Measurements from ENCODE around the gene PDK1.
A peak's percentile ranks its signal among the peaks of the same experiment; 100 is the strongest.
"Not testable (repeated sequence)": the region's sequence is repeated elsewhere in the genome, so short reads cannot be mapped to it uniquely, and the experiment has no call there.

The PDK1 gene

GRCh38 chr2:172552547-172553291 lies 3.2 kb upstream of the PDK1 start:
- DNase-seq (ENCODE audit: low read depth): no peak

DNA sequence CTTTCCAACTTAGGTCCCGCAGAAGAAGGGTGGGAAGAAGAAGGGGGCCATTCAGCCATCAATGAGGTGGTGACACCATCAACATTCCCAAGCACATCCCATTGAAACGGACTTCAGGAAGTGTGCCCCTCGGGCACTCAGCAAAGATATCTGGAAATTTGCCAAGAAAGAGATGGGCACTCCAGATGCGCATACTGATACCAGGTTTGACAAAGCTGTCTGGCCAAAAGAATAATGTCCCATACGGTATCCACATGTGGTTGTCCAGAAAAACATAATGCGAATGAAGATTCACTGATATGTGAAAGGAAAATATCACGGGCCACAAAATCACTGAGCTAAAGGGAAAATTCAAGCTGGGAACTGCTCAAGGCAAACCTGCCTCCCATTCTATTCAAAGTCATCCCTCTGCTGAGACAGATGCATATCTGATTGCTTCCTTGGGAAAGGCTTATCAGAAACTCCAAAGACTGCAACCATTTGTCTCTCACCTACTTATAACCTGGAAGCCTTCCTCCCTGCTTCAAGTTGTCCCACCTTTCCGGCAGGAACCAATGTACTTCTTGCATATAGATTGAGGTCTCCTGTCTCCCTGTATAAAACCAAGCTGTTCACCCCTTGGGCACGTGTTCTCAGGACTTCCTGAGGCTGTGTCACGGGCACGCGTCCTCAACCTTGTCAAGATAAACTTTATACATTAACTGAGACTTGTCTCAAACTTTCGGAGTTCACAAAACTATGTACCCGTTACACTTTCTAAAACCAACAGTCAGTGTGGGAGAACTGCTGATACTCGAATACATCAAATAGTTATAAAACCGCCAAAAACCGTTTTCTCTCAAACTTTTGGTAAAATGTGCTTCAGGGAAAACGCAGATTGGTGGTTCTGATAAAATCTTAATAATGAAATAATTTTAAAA lies 1.3 kb upstream of the PDK1 start:
- DNase-seq (ENCODE audit: low read depth): no peak

- DNase-seq (ENCODE audit: low read depth): no peak
These were observed 693 bp upstream of the PDK1 start for GRCh38 chr2:172555272-172555521.

DNA sequence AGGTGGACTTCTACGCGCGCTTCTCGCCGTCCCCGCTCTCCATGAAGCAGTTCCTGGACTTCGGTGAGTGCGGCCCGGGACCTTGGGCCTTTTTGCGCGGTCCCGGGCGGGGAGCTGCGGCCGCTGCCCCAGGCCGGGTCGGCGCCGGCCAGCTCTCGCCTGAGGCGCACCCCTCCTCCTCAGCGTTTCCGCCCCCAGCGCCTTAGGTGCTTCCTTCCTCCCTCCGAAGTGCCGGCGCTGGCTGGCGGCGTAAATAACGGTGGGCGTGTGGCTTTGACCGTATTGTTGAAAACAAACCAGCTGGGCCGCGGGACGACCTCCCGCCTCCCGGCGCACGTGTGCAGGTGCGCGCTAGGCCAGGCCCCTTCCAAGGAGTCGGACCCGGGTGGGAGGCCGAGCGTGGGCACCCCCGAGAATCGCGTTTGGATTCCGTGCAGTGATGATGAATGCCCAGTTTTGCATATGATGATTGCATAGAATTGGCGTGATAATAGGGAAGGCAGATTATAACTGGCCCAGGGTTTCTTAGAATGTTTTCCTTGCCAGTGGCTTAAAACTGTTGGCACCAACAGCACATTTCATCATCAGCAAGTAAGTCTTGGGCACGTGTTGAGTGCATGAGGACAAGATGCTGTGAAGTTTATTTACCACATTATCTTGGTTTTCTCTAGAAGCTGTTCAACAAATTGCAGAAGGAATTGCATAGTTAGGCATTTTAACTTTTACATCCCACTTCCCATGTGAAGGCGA lies 569 bp downstream of the PDK1 start:
- DNase-seq (ENCODE audit: low read depth): peak; percentile 38

DNA sequence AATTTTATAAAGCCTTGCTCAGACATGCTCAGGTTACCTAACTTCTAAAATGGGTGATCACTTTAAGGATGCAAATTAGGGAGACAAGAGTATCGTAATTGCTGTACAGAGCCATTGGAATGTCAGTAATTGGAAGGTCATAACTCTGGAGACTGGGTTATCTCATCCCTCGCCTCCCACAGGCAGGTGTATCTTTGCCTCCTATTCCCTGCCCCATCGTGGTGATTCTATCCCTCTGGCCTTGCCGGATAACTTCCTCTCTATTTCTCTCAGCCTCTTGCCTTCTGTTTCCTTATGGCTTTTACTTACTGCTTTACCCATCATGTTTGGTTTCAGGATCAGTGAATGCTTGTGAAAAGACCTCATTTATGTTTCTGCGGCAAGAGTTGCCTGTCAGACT lies 2.5 kb downstream of the PDK1 start:
- DNase-seq (ENCODE audit: low read depth): no peak

- DNase-seq (ENCODE audit: low read depth): no peak
These were observed 4.8 kb downstream of the PDK1 start for GRCh38 chr2:172560721-172561120.

GRCh38 chr2:172561270-172561669 lies 5.4 kb downstream of the PDK1 start:
- DNase-seq (ENCODE audit: low read depth): no peak

DNA sequence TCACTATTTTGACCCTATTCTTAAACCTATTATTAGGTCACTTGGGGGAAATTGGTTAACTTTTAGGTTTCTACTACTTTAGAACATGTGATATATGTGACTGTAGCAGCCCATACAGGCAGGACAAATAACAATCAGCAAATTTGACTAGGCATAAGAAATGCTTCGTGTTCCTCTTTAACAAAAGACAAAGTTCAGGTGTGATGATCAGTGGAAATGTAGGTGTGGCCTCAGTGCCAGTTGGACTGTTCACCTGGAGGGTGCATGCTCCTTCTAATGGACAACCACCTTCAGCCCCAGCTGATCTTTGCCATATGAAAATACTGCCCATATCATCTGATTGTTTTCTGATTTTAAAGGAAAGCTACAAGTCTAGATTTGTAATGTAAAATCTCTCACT lies 6.4 kb downstream of the PDK1 start:
- no peak for DNase-seq (ENCODE audit: low read depth)

- DNase-seq (ENCODE audit: low read depth): no peak
These were observed 8.5 kb downstream of the PDK1 start for GRCh38 chr2:172564376-172564775.

DNA sequence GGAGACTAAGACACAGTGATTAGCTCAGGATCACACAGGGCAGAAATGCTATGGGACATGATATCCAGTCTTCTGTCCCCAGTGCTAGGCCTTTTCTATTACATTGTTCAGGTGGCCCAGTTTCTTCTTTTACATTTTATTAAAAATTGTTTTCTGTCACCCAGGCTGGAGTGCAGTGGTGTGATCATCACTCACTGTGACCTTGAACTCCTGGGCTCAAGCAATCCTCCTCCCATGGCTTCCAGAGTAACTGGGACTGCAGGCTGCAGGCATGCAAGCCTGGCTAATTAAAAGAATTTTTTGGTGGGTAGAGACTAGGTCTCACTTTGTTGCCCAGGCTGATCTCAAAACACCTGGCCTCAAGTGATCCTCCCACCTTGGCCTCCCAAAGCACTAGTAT lies 15.4 kb downstream of the PDK1 start:
- DNase-seq (ENCODE audit: low read depth): no peak

DNA sequence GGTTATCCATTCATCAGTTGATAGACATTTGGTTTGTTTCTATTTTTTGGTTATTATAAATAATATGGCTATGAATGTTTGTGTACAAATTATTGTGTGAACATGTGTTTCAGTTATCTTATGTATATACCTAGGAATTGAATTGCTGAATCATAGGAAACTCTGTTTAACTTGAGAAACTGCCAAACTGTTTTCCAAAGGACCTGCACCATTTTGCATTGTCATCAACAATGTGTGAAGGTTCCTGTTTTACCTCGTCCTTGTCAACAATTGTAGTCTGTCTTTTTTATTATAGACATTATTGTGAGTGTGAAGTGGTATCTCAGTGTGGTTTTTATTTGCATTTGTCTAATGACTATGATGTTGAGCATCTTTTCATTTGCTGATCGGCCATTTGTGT lies 17.1 kb downstream of the PDK1 start:
- no peak for DNase-seq (ENCODE audit: low read depth)

GRCh38 chr2:172574965-172575364 lies 19.1 kb downstream of the PDK1 start:
- DNase-seq (ENCODE audit: low read depth): no peak

GRCh38 chr2:172578054-172578453 lies 22.2 kb downstream of the PDK1 start:
- no peak for DNase-seq (ENCODE audit: low read depth)

DNA sequence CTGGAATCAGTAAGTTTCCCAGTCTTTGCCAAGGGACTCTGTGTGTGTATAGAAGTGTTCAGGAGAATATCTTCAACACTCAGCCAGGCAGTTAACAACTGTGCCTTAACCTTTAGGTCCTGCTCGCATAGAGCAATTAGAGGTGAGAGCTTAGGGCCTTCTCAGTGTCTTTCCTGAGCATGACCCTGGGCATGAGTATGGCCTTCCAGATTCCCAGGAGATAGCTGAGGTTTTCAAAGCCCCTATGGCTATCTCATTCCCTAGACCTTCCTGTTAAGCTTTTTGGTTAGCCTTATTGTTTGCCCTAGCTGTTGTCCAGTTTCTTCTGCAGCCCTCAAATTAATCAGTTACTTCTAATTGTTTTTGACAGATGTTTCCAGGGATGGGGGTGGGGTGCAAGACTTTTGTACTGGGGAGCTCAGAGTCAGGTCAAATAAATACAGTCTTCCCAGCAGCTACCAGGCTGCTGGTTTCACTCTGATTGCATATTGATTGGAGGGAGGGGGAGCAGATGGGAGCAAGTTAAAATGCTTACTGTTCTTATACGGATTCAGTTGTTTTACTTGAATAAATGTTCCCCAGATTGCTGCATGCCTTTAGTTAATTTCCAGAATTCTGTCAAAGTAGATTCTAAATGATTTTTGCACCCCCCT lies 23.1 kb downstream of the PDK1 start:
- DNase-seq (ENCODE audit: low read depth): no peak

- no peak for DNase-seq (ENCODE audit: low read depth)
These were observed 24.7 kb downstream of the PDK1 start for GRCh38 chr2:172580544-172580943.

DNA sequence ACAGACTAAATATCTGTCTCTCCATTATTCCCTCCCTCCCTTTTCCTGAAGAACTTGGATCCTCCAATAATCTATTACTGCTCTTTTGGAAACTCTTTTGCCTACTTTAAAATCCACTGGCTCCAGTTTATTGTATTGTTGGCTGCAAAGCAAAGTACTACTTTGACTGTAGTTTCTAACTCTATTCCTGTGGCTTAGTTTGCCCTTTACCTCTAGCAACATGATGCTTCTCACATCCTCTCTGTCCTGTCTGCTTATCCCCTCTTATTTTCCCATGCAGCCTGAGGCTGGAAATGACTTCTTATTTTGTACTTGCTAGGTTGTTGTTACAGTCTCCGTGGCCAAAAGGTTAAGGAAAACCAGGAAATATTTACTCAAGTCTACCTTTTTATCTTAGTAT lies 26.8 kb downstream of the PDK1 start:
- DNase-seq (ENCODE audit: low read depth): no peak

DNA sequence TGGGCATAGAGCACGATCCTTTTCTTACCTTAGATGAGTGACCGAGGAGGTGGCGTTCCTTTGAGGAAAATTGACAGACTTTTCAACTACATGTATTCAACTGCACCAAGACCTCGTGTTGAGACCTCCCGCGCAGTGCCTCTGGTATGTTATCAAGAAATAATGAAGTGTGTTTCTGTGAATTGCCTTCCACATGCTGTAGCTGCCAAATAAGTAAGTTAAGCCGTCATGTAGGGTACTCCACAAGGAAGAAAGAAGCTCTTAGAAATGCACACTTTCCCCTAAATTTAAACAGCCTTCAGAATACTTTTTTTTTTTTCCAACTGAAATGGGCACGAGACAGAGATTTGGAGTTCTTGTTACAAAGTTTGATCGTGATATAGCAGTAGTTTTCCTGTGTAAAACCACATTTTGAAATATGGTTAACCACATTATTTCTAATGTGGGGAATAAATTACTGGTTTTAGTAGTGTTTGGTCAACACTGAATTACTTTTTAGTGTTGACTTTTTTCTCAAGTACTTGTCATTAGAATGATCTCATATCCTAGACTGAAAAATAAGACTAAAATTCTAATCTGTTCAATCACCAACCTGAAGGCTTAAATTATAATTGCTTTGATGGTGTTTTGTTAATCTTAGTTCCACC lies 30.5 kb downstream of the PDK1 start:
- DNase-seq (ENCODE audit: low read depth): no peak

DNA sequence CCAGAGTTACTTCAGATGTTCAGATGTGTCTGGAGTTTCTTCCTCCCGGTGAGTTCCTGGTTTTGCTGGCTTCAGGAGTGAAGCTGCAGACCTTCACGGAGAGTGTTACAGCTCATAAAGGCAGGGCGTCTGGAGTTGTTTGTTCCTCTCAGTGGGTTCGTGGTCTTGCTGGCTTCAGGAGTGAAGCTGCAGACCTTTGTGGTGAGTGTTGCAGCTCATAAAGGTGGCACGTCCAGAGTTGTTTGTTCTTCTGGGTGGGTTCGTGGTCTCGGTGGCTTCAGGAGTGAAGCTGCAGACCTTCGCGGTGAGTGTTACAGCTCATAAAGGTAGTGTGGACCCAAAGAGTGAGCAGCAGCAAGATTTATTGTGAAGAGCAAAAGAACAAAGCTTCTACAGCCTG lies 31.3 kb downstream of the PDK1 start:
- not testable (repeated sequence) for DNase-seq (ENCODE audit: low read depth)

DNA sequence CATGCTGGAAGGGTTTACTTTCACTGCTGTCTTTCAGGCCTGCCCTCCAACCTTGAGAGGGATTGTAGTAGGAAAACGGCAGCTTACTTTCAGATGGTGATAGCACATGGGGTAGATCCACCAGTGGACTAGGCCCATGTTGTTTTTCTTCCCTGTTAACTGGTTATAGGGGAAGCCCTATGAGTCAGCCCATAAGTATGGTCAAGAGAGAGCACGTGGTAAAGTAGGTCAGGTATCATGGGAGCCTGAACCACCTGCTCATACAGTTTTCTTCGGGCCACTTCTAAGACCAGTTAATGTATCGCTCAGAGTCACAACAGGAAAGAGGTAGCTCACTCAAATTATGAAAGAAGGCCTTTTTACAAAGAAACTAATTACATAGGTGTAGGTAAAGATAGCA lies 33.0 kb downstream of the PDK1 start:
- no peak for DNase-seq (ENCODE audit: low read depth)

- not testable (repeated sequence) for DNase-seq (ENCODE audit: low read depth)
These were observed 35.5 kb downstream of the PDK1 start for GRCh38 chr2:172591386-172591785.

GRCh38 chr2:172592190-172592589 lies 36.3 kb downstream of the PDK1 start:
- not testable (repeated sequence) for DNase-seq (ENCODE audit: low read depth)

- no peak for DNase-seq (ENCODE audit: low read depth)
These were observed 40.9 kb downstream of the PDK1 start for GRCh38 chr2:172596776-172597175.

All from T follicular helper cell (primary cell).